DOHH2 (cell line): ENCODE data around the gene FAM217A.

Source experiments
- H3F3A ChIP-seq: fragments of 200-600 bp; sonication (generic), shearing (Covaris generic); 2 replicates; pipeline ENCODE4 v1.6.0; 2016; ENCODE audit warnings: antibody characterized with exemption, mild to moderate bottlenecking; ENCODE audit not compliant: control insufficient read depth, insufficient read depth
- H3K27ac ChIP-seq: fragments of 200-600 bp; sonication (generic); 2 replicates; pipeline ENCODE4 v1.5.1; 2014; ENCODE audit warnings: low read depth, mild to moderate bottlenecking, low read length, moderate library complexity
- H3K27me3 ChIP-seq: fragments of 200-600 bp; sonication (generic); 2 replicates; pipeline ENCODE4 v1.6.1; 2014; ENCODE audit warnings: mild to moderate bottlenecking, low read length, mixed read lengths; ENCODE audit not compliant: control insufficient read depth
- H3K36me3 ChIP-seq: fragments of 200-600 bp; sonication (generic); 2 replicates; pipeline ENCODE4 v1.6.1; 2014; ENCODE audit warnings: mild to moderate bottlenecking, low read length, moderate library complexity, mixed read lengths; ENCODE audit not compliant: control insufficient read depth
- H3K4me1 ChIP-seq: fragments of 200-600 bp; sonication (generic); 2 replicates; pipeline ENCODE4 v1.6.1; 2014; ENCODE audit warnings: mild to moderate bottlenecking, low read length, mixed read lengths; ENCODE audit not compliant: control insufficient read depth
- H3K4me2 ChIP-seq: fragments of 200-600 bp; sonication (generic); 2 replicates; pipeline ENCODE4 v1.6.0; 2014; ENCODE audit warnings: mild to moderate bottlenecking, low read length, moderate library complexity
- H3K4me3 ChIP-seq: fragments of 200-600 bp; sonication (generic); 2 replicates; pipeline ENCODE4 v1.5.1; 2014; ENCODE audit warnings: mild to moderate bottlenecking, low read length, mixed read lengths
- H3K79me2 ChIP-seq: fragments of 200-600 bp; sonication (generic); 2 replicates; pipeline ENCODE4 v1.6.1; 2014; ENCODE audit warnings: mild to moderate bottlenecking, low read length, mixed read lengths; ENCODE audit not compliant: control insufficient read depth
- H3K9me2 ChIP-seq: fragments of 200-600 bp; sonication (generic); replicated peaks from 2 replicates; pipeline ENCODE4 v1.6.1; 2014; ENCODE audit warnings: mild to moderate bottlenecking, low read length, mixed read lengths; ENCODE audit not compliant: control insufficient read depth
- H3K9me3 ChIP-seq: fragments of 200-600 bp; sonication (generic); 2 replicates; pipeline ENCODE4 v1.6.1; 2014; ENCODE audit warnings: antibody characterized with exemption, low read length, mixed read lengths; ENCODE audit not compliant: control insufficient read depth, insufficient read depth
- H4K20me1 ChIP-seq: fragments of 200-600 bp; sonication (generic); 2 replicates; pipeline ENCODE4 v1.6.0; 2014; ENCODE audit warnings: low read depth, mild to moderate bottlenecking, antibody characterized with exemption, low read length, moderate library complexity; ENCODE audit not compliant: control insufficient read depth, insufficient read depth
- EZH2phosphoT487 ChIP-seq: fragments of 200-600 bp; sonication (generic); IDR thresholded peaks from 2 replicates; pipeline ENCODE4 v1.6.1; 2017; ENCODE audit warnings: borderline replicate concordance, mild to moderate bottlenecking, antibody characterized with exemption, low read length, moderate library complexity, mixed read lengths
- TF ChIP-seq, protein P1 (sequence below): fragments of 200-600 bp; sonication (generic); IDR thresholded peaks from one replicate; pipeline ENCODE4 v1.5.1; 2014; ENCODE audit warnings: antibody characterized with exemption, mild to moderate bottlenecking, low read depth, low read length; ENCODE audit not compliant: poor library complexity, severe bottlenecking

FAM217A gene

DNA sequence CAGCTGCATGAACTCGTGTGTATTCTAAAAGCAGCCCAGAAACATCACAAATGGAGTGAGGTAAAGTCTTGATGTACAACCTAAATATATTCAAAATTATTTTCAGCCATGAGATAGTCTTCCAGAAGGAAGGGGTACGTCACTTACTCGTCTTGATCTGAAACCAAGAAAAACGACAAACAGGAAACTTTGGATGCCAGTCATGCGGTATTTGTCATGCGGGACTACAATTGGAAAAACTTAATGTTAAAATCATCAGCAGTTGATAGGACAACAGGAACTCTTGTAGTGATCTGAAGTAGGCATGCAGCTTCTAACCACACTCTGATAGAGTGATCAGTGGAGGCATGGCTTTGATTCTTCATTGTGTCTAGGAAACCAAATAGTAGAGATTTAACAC is 29.7 kb downstream of the FAM217A start:
- peaks cover 92% of the 10 kb centered on the region for H3K36me3 ChIP-seq
- no peak overlapping the region for H3K27ac ChIP-seq
- no peak overlapping the region for H3K4me2 ChIP-seq
- H3K27me3 ChIP-seq: no peaks in the 10 kb centered on the region
- H3K79me2 ChIP-seq: peaks cover 23% of the 10 kb centered on the region
- H3F3A ChIP-seq: peaks cover 10% of the 10 kb centered on the region; the same call in 1 of the 2 replicates
- TF ChIP-seq EZH2phosphoT487: no peak
- TF ChIP-seq, protein P1, sequence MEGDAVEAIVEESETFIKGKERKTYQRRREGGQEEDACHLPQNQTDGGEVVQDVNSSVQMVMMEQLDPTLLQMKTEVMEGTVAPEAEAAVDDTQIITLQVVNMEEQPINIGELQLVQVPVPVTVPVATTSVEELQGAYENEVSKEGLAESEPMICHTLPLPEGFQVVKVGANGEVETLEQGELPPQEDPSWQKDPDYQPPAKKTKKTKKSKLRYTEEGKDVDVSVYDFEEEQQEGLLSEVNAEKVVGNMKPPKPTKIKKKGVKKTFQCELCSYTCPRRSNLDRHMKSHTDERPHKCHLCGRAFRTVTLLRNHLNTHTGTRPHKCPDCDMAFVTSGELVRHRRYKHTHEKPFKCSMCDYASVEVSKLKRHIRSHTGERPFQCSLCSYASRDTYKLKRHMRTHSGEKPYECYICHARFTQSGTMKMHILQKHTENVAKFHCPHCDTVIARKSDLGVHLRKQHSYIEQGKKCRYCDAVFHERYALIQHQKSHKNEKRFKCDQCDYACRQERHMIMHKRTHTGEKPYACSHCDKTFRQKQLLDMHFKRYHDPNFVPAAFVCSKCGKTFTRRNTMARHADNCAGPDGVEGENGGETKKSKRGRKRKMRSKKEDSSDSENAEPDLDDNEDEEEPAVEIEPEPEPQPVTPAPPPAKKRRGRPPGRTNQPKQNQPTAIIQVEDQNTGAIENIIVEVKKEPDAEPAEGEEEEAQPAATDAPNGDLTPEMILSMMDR: no peak
- no peaks in the 10 kb centered on the region for H3K9me3 ChIP-seq
- H3K4me3 ChIP-seq: no peak overlapping the region
- no peaks in the 10 kb centered on the region; the same call in none of the 2 replicates for H4K20me1 ChIP-seq
- no peaks in the 10 kb centered on the region for H3K9me2 ChIP-seq
- no peaks in the 10 kb centered on the region for H3K4me1 ChIP-seq

DNA sequence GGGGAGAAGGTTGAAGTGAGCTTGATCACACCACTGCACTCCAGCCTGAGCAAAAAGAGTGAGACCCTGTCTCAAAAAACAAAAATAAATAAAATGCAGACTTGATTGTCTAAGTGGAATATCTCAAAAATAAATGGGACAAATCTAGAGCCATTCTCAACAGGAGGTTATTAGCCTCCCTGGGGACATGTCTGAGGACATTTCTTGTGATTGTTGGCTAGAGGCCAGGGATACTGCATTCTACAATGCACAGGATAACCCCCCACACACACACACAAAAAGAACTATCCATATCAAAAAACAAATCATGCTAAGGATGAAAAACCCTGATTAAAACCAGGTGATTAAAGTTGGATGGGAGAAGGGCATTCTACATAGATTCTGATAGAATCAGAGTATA is 37.5 kb downstream of the FAM217A start:
- H3K27me3 ChIP-seq: no peaks in the 10 kb centered on the region
- H3K4me2 ChIP-seq: no peak overlapping the region
- peaks cover 11% of the 10 kb centered on the region for H4K20me1 ChIP-seq
- no peaks in the 10 kb centered on the region for H3K9me3 ChIP-seq
- H3K4me1 ChIP-seq: no peaks in the 10 kb centered on the region
- TF ChIP-seq, protein P1: no peak
- no peak for TF ChIP-seq EZH2phosphoT487
- H3K4me3 ChIP-seq: no peak overlapping the region
- no peaks in the 10 kb centered on the region for H3K9me2 ChIP-seq
- H3K27ac ChIP-seq: no peak overlapping the region
- peaks cover 94% of the 10 kb centered on the region for H3K36me3 ChIP-seq
- H3K79me2 ChIP-seq: peaks cover 84% of the 10 kb centered on the region
- H3F3A ChIP-seq: peaks cover 2% of the 10 kb centered on the region; the same call in 1 of the 2 replicates

DNA sequence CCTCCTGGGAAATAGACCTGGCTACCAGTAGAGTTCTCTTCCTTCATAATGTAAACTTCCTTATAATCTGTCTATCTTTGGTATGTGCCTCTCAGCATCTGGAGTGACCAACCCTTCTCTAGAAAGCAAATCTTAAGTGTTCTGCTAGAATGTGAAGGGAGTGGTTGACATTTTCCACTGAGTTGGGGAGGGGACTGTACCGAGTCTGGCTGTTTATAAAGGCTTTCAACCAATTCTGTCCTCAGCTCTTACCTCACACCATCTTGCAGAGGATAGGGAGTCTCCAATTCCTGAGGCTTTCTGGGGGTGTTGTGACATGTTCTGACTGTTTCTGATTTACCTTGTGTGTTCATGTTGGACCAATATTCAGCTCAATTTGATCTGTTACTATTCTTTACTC is 39.6 kb downstream of the FAM217A start:
- TF ChIP-seq EZH2phosphoT487: no peak
- TF ChIP-seq, protein P1: no peak
- no peak overlapping the region for H3K4me2 ChIP-seq
- peaks cover 2% of the 10 kb centered on the region; the same call in 1 of the 2 replicates for H3F3A ChIP-seq
- no peaks in the 10 kb centered on the region for H3K9me3 ChIP-seq
- no peaks in the 10 kb centered on the region for H3K27me3 ChIP-seq
- H3K9me2 ChIP-seq: no peaks in the 10 kb centered on the region
- peaks cover 20% of the 10 kb centered on the region; the same call in 1 of the 2 replicates for H4K20me1 ChIP-seq
- peaks cover 87% of the 10 kb centered on the region for H3K36me3 ChIP-seq
- H3K4me1 ChIP-seq: no peaks in the 10 kb centered on the region
- H3K27ac ChIP-seq: no peak overlapping the region
- peaks cover 87% of the 10 kb centered on the region for H3K79me2 ChIP-seq
- H3K4me3 ChIP-seq: no peak overlapping the region
